Kasumi-1 (cell line): ENCODE data around the gene PAK5.

Source experiments
- DNase-seq, 2 experiments: peaks; one replicate each; lab custom pipeline; 2025; lab: John Stamatoyannopoulos, UW

PAK5 gene

DNA sequence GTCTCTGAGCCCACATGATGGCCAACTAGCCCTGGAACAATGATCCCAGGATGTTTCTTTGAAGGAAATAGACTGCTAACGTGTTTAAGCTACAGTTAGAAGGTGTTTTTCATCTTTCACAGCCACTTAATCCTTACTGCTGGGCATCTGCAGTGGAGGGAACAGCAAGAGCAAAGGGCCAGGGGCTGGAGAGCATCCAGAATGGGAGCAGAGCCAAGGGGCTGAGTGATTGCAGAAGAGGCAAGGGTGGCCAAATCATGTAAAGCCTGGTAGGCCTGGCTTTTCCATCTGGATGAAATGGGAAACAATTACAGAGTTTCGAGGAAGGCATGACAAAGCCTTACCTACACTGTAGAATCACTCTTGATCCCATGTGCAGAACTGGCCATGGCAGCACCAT lies 343.2 kb downstream of the PAK5 start:
- no peak for DNase-seq

DNA sequence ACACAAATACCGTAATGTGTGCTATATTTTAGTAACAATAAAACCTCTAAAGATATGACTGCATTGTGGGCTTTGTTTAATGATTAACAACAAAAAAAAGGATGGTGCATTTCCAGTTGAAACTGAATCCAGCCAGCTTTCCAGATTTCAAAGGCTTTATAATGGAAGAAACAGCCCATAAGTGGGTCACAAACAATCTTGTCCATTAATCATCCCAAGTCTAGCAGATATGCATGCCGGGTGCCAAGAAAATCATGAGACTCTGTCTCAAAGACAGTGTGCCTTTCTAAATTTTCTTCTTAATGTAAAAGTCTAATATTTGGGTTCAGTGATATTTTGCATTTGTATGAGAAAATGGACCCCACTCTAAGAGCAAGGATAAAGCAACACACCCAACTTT lies 345.1 kb downstream of the PAK5 start:
- no peak for DNase-seq

DNA sequence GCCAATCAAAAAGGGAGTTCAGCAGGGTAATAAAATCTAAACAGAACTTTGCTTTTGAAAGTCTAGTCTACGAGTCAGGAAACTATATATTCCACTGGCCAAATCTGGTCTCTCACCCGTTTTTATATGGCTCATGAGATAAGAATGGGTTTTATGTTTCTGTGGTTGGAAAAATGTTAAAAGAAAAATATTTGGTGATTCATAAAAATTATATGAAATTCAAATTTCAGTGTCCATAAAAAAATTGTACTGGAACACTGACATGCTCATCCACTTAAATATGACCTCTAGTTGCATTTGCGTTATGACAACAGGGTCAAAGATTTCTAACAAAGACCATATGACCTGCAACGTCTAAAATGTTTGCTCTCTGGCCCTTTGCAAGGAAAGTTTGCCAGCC lies 346.8 kb downstream of the PAK5 start:
- no peak for DNase-seq

DNA sequence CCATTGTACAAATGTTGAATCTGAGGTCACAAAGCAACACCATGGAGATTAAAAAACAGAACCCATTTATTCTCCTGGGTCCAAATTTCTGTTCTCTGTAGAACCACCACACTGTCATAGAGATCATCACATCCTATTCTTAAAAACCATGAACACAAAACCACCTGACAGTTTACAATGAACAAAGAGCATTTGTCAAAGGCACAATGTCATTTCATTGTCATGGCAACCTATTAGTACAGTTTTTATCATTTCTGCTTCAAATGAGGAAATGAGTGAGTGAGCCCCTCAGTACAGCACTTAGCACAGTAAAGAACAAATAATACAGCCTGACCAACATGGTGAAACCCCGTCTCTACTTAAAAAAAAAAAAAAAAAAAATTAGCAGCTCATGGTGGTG lies 347.6 kb downstream of the PAK5 start:
- DNase-seq: no peak

DNA sequence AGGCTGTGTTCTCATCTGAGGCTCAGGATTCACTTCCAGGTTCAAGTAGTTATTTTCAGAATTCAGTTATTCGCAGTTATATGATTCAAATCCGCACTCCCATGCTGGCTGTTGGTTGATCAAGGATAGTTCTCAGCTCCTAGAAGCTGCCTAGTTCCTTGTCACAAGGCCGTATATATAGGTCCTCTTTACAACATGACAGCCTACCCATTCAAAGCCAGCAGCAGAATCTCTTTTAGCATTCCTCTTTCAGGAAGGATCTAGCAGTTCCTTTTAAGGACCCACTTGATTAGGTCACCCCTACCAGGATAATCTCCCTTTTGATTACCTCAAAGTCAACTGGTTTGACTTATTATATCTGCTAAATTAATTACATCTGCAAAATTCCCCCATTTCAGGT lies 348.2 kb downstream of the PAK5 start:
- no peak for DNase-seq

DNA sequence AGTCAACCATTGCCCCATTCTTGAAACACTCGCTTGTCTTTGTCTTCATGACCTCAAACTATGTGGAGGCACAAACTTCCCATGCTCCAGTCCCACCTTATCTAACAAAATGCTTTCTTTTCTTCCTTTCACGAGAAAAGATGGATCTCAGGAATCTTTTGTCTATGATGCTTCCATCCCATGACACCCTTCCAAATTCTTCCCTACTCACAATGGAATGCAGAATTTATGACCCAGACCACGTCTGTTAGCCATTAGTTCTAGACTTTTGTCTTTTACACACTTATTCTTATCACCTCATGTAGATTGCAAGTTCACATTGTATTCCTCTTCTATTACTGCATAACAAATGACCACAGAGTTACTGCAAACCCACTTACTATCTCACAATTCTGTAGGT lies 348.7 kb downstream of the PAK5 start:
- no peak for DNase-seq

DNA sequence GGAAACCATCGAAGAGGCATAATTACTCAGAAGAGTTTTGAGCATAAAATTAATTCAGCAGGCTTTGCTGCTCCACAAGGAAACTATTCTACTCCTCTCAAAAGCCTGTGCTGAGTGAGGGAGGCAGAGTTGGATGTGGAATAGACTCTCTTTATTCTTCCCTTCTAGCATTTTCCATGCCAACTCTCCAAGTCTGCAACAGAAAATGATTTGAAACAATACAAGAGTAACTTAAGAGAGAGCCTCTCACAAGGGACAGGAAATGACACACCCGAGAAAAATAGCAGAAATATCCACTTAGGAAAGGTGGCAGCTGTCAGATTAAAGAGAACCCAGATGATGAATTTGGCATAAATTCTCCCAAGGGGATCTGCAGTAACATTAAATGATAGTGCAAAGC lies 350.8 kb downstream of the PAK5 start:
- DNase-seq: no peak
